Prostate gland (tissue), 2 donors: ENCODE measurements around the gene ABCB1.

Experiments used
- CTCF ChIP-seq, 4 experiments: fragments of 200-600 bp in 2 of 4; fragments of 450-650 bp in 2 of 4; sonication (generic) in 2 of 4; IDR thresholded peaks; 1 replicate in 3 of 4; 2 replicates in 1 of 4; pipeline ENCODE4 v1.5.1; 2016 to 2019; ENCODE audit warnings: antibody characterized with exemption in 4 of 4, mild to moderate bottlenecking in 2 of 4, moderate library complexity in 2 of 4
- POLR2A ChIP-seq: fragments of 450-650 bp; IDR thresholded peaks from one replicate; pipeline ENCODE4 v1.6.1; 2016; ENCODE audit warnings: antibody characterized with exemption, mild to moderate bottlenecking
- POLR2AphosphoS5 ChIP-seq: sonication (generic); formaldehyde crosslinking; IDR thresholded peaks from one replicate; pipeline ENCODE4 v1.6.1; 2017; ENCODE audit warnings: antibody characterized with exemption

- no peak for TF ChIP-seq CTCF (IDR thresholded peaks at IDR 0.05)
- TF ChIP-seq POLR2A, result no peak
- TF ChIP-seq POLR2AphosphoS5, result no peak
Observed at GRCh38 chr7:87473986-87474385, 126.7 kb downstream of the ABCB1 start.
